Gastroesophageal sphincter (tissue), 4 donors: ENCODE data around the gene DAPK2. TPM values are rescaled to one million over a fixed set of nuclear protein-coding genes. Genes with fewer than 3 reads are reported as not detected.

Source experiments
- ATAC-seq: fragments of 150-250 bp; one replicate; pipeline ENCODE4 v1.9.1; 2016; ENCODE audit warnings: mild to moderate bottlenecking, moderate library complexity
- H3K27ac ChIP-seq, 4 donors: fragments of 200-600 bp; sonication (generic) in 3 of 4; 1 replicate in 3 of 4; 2 replicates in 1 of 4; pipeline ENCODE4 v1.5.1; 2016 to 2019
- H3K27me3 ChIP-seq: fragments of 200-600 bp; sonication (generic); one replicate; pipeline ENCODE4 v1.5.1; 2019
- H3K36me3 ChIP-seq, 2 donors: fragments of 200-600 bp; sonication (generic); one replicate each; pipeline ENCODE4 v1.5.1; 2019; ENCODE audit warnings: control low read depth in 1 of 2
- H3K4me1 ChIP-seq, 3 donors: fragments of 200-600 bp; sonication (generic); 1 replicate in 2 of 3; 2 replicates in 1 of 3; pipeline ENCODE4 v1.5.1; 2016 to 2019; ENCODE audit warnings: control low read depth in 2 of 3
- H3K4me3 ChIP-seq, 2 donors: fragments of 200-600 bp; sonication (generic); one replicate each; pipeline ENCODE4 v1.5.1; 2019; ENCODE audit warnings: mild to moderate bottlenecking in 1 of 2, moderate library complexity in 1 of 2
- H3K9me3 ChIP-seq, 3 donors: fragments of 200-600 bp; sonication (generic); one replicate each; pipeline ENCODE4 v1.5.1; 2017 to 2019; ENCODE audit warnings: control low read depth in 2 of 3
- EP300 ChIP-seq: sonication (generic); formaldehyde crosslinking; IDR thresholded peaks from one replicate; pipeline ENCODE4 v1.6.1; 2017; ENCODE audit warnings: antibody characterized with exemption, mild to moderate bottlenecking
- POLR2A ChIP-seq, 2 donors: fragments of 450-650 bp; IDR thresholded peaks; one replicate each; pipeline ENCODE4 v1.6.1; 2017; ENCODE audit warnings: antibody characterized with exemption in 2 of 2, mild to moderate bottlenecking in 2 of 2, moderate library complexity in 1 of 2
- POLR2AphosphoS5 ChIP-seq: sonication (generic); formaldehyde crosslinking; IDR thresholded peaks from one replicate; pipeline ENCODE4 v1.6.1; 2017; ENCODE audit warnings: antibody characterized with exemption
- WGBS, 2 donors: methylation state at CpG; one replicate each; pipeline ENCODE4 v1.1.5; 2018; ENCODE audit warnings: low coverage in 1 of 2; 5-methylcytosine and 5-hydroxymethylcytosine counted together
- total RNA-seq, 4 donors: library from RNA; depleted of rRNA; stranded (reverse); fragments of >200 nt; gene quantifications; one replicate each; pipeline ENCODE4 v1.1.0, GENCODE V29; 2016
- TF ChIP-seq, protein P1 (sequence below), 4 experiments: fragments of 200-600 bp in 2 of 4; fragments of 450-650 bp in 2 of 4; sonication (generic) in 1 of 4; IDR thresholded peaks; one replicate each; pipeline ENCODE4 v1.5.1; 2017 to 2019; ENCODE audit warnings: antibody characterized with exemption in 4 of 4, mild to moderate bottlenecking in 2 of 4, moderate library complexity in 2 of 4

The DAPK2 gene
- total RNA-seq, 4 donors from 2014 or later, result 2.0 to 9.5 (median 6.4) TPM

DNA sequence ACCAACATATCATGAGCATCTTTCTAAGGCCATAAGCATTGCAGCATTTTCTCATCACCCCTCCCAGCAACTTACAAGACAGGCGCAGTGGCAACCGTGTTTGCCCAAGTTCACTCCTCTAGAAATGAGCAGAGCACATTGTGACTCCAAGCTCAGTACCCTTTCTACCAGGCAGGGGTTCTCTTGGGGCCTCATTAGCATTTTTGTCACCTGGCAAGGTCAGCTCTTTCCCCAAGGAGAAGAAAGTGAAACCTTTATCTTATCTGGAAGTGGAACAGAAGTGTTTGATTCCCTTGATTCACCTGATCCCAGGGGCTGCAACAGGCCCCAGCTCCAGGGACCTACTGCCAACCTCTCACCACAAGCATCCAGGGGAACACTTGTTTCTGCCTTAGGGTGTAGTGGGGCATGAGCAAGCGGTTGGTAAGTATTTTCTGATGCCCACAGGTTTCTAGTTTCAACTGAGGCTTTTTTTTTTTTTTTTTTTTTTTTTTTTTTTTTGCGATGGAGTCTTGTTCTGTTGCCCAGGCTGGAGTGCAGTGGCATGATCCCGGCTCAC, 168.5 kb downstream of the DAPK2 start:
- TF ChIP-seq POLR2AphosphoS5 (no peak), POLR2A (IDR thresholded peaks at IDR 0.05) (no peak), EP300 (no peak)
- TF ChIP-seq, protein P1, sequence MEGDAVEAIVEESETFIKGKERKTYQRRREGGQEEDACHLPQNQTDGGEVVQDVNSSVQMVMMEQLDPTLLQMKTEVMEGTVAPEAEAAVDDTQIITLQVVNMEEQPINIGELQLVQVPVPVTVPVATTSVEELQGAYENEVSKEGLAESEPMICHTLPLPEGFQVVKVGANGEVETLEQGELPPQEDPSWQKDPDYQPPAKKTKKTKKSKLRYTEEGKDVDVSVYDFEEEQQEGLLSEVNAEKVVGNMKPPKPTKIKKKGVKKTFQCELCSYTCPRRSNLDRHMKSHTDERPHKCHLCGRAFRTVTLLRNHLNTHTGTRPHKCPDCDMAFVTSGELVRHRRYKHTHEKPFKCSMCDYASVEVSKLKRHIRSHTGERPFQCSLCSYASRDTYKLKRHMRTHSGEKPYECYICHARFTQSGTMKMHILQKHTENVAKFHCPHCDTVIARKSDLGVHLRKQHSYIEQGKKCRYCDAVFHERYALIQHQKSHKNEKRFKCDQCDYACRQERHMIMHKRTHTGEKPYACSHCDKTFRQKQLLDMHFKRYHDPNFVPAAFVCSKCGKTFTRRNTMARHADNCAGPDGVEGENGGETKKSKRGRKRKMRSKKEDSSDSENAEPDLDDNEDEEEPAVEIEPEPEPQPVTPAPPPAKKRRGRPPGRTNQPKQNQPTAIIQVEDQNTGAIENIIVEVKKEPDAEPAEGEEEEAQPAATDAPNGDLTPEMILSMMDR (IDR thresholded peaks at IDR 0.05), result no peak
- WGBS, 2 donors, result 78 to 100% methylated on average over 2 to 3 of the region's 5 CpGs
- no peak overlapping the region for H3K27ac ChIP-seq
- no peaks in the 10 kb centered on the region for H3K27me3 ChIP-seq
- no peaks in the 10 kb centered on the region for H3K36me3 ChIP-seq
- H3K9me3 ChIP-seq, result peaks cover 0 to 5% (median 0%) of the 10 kb centered on the region in 3 donors
- no peak overlapping the region for H3K4me3 ChIP-seq
- no peaks in the 10 kb centered on the region for H3K4me1 ChIP-seq
- ATAC-seq, result no peak

DNA sequence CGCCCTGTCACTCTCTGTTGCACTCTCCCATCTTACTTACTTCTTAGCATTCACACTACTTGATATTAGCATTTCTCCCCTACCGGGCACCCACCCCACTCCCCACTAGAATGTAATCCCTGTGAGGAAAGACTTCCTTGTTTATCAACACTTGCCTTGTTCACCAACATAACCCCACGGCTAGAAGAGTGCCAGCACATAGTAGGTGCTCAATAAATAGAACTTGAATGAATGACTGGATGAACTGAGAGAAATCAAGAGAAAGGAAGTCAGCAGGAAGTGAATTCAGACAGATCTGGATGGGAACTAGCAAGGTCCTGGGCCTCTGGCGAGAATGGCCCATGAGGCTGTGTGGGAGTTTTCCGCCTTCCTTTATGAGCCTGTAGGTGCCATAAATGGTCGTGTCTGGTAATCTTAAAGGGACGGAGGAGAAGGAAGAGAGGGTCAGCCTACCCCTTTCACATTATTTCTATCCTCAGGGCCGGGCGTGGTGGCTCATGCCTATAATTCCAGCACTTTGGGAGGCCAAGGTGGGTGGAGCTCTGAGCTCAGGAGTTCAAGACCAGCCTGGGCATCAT, 170.1 kb downstream of the DAPK2 start:
- Histone ChIP-seq H3K9me3 (peaks cover 0 to 8% (median 0%) of the 10 kb centered on the region in 3 donors), H3K27me3 (no peaks in the 10 kb centered on the region), H3K4me3 (no peak overlapping the region), H3K36me3 (no peaks in the 10 kb centered on the region), H3K27ac (no peak overlapping the region), H3K4me1 (no peaks in the 10 kb centered on the region)
- no peak for ATAC-seq
- TF ChIP-seq, protein P1 (IDR thresholded peaks at IDR 0.05), result no peak
- TF ChIP-seq POLR2AphosphoS5 (no peak), EP300 (no peak), POLR2A (IDR thresholded peaks at IDR 0.05) (no peak)
- WGBS, 2 donors, result 59 to 65% methylated on average over 5 to 7 of the region's 9 CpGs

DNA sequence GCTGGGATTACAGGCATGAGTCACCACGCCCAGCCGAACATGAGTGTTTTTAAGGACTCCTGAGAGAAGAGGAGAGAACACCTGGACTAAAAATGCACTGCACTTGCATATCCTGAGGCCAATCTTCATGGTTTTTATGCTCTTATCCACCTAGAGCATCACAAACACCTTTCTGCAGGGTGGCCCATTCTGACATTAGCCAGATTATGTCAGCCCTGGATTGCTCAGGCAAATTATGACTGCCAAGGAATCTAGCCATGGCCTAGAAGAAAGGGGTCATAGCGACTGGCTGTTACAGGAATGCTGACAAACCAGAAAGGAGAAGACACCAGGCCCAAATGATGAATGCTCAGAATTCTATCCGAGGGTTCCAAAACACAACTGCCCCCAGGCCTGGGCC, 171.7 kb downstream of the DAPK2 start:
- Histone ChIP-seq H3K4me3 (no peak overlapping the region), H3K27me3 (no peaks in the 10 kb centered on the region), H3K4me1 (no peaks in the 10 kb centered on the region), H3K9me3 (peaks cover 0 to 8% (median 0%) of the 10 kb centered on the region in 3 donors), H3K27ac (no peak overlapping the region), H3K36me3 (no peaks in the 10 kb centered on the region)
- ATAC-seq, result no peak
- 31 to 50% methylated on average over 2 of the region's 4 CpGs for WGBS, 2 donors
- TF ChIP-seq EP300, result no peak
- no peak for TF ChIP-seq POLR2A (IDR thresholded peaks at IDR 0.05)
- TF ChIP-seq, protein P1 (IDR thresholded peaks at IDR 0.05), result no peak
- TF ChIP-seq POLR2AphosphoS5, result no peak

DNA sequence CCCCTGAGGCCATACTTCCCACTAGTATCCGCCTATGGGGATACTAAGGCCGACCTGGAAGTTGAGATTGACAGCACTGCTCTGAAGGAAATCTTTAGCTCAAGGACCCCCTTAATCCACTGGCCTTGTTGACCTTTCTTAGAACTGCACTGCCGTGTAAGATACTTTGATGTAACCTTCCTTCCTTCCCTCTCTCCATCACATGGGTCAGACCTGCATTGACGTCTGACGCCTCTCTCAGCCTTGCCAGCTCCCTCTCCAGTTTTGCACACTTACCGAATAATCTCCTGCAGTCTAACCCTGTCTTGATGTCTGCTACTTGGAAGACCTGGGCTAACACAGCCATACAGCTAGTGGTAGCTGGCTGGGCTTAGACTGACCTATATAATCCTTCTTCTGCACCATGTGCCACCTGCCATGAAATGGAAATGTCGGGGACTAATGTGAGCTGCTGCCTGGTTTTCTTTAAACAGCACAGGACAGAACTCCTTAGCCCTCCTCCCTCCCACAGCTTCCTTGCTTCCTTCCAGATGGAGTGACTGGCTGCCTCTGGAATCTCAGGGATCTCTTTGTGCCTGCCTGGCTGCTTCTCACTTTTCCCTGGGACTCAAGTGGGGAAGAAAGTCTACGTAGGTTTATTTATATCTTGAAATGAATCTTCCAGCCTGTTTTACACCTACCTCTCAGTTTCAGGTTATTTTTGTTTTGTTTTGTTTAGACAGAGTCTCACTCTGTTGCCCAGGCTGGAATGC, 173.3 kb downstream of the DAPK2 start:
- no peak overlapping the region for H3K4me3 ChIP-seq
- H3K27me3 ChIP-seq, result no peaks in the 10 kb centered on the region
- no peaks in the 10 kb centered on the region for H3K36me3 ChIP-seq
- no peak overlapping the region for H3K27ac ChIP-seq
- WGBS, 2 donors, result 60 to 73% methylated on average over 4 to 6 of the region's 8 CpGs
- TF ChIP-seq, protein P1 (IDR thresholded peaks at IDR 0.05), result no peak
- no peak for TF ChIP-seq EP300
- no peak for TF ChIP-seq POLR2AphosphoS5
- peaks cover 0 to 8% (median 0%) of the 10 kb centered on the region in 3 donors for H3K9me3 ChIP-seq
- no peak for ATAC-seq
- H3K4me1 ChIP-seq, result no peaks in the 10 kb centered on the region
